Colonic mucosa (tissue), 4 donors: ENCODE data around the gene ZSCAN12. TPM values are rescaled to one million over a fixed set of nuclear protein-coding genes. Genes with fewer than 3 reads are reported as not detected.

Experiments used
- DNase-seq: peaks from one replicate; pipeline ENCODE4 v3.0.0-alpha.2; 2020
- H3K27ac ChIP-seq: fragments of 200-600 bp; one replicate; pipeline ENCODE4 v1.8.0; 2021
- H3K27me3 ChIP-seq: fragments of 200-600 bp; one replicate; pipeline ENCODE4 v1.8.0; 2021
- H3K36me3 ChIP-seq: fragments of 200-600 bp; one replicate; pipeline ENCODE4 v1.8.0; 2021
- H3K4me1 ChIP-seq: fragments of 200-600 bp; one replicate; pipeline ENCODE4 v1.8.0; 2021; ENCODE audit warnings: mild to moderate bottlenecking
- H3K4me3 ChIP-seq: fragments of 200-600 bp; one replicate; pipeline ENCODE4 v1.8.0; 2021
- H3K9ac ChIP-seq, 2 donors: one replicate each; pipeline ENCODE4 v1.7.0; 2013; ENCODE audit warnings: control low read depth in 2 of 2, low read depth in 2 of 2, low read length in 2 of 2
- H3K9me3 ChIP-seq: fragments of 200-600 bp; one replicate; pipeline ENCODE4 v1.8.0; 2021
- intact Hi-C: fragments of 100-400 bp; cut with DNase I; formaldehyde crosslinking; loops from one replicate; pipeline ENCODE4 v1.14.1; 2022
- total RNA-seq, 2 donors: library from RNA; stranded (reverse); fragmentation: NEBNext Ultra II Directional in 1 of 2; extraction: Animal tissue kit (Norgen Biotek cat#: 25700) in 1 of 2; gene quantifications; one replicate each; pipeline ENCODE4 v1.2.1, GENCODE V29; 2021
- TF ChIP-seq, protein P1 (sequence below): fragments of 200-600 bp; IDR thresholded peaks from one replicate; pipeline ENCODE4 v1.8.0; 2022; ENCODE audit warnings: antibody characterized with exemption, mild to moderate bottlenecking
- donor health status: healthy.
- donor health status: DM: no; HTN: no; CAD: no.
- donor health status: DM: no; HTN: no; CAD: no.

Gene ZSCAN12
- total RNA-seq, 2 donors from 2014 or later, result 4.5 to 4.9 TPM

GRCh38 chr6:28424163-28424562 is 24.6 kb upstream of the ZSCAN12 start:
- no peaks in the 10 kb centered on the region for H3K36me3 ChIP-seq
- DNase-seq, result no peak
- no peak overlapping the region for H3K27ac ChIP-seq
- H3K9ac ChIP-seq, result no peak overlapping the region
- no peaks in the 10 kb centered on the region for H3K4me1 ChIP-seq
- H3K9me3 ChIP-seq, result no peaks in the 10 kb centered on the region
- no peaks in the 10 kb centered on the region for H3K27me3 ChIP-seq
- TF ChIP-seq, protein P1, sequence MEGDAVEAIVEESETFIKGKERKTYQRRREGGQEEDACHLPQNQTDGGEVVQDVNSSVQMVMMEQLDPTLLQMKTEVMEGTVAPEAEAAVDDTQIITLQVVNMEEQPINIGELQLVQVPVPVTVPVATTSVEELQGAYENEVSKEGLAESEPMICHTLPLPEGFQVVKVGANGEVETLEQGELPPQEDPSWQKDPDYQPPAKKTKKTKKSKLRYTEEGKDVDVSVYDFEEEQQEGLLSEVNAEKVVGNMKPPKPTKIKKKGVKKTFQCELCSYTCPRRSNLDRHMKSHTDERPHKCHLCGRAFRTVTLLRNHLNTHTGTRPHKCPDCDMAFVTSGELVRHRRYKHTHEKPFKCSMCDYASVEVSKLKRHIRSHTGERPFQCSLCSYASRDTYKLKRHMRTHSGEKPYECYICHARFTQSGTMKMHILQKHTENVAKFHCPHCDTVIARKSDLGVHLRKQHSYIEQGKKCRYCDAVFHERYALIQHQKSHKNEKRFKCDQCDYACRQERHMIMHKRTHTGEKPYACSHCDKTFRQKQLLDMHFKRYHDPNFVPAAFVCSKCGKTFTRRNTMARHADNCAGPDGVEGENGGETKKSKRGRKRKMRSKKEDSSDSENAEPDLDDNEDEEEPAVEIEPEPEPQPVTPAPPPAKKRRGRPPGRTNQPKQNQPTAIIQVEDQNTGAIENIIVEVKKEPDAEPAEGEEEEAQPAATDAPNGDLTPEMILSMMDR, result no peak
- no peak overlapping the region for H3K4me3 ChIP-seq
- intact Hi-C loops, result no loop called here

DNA sequence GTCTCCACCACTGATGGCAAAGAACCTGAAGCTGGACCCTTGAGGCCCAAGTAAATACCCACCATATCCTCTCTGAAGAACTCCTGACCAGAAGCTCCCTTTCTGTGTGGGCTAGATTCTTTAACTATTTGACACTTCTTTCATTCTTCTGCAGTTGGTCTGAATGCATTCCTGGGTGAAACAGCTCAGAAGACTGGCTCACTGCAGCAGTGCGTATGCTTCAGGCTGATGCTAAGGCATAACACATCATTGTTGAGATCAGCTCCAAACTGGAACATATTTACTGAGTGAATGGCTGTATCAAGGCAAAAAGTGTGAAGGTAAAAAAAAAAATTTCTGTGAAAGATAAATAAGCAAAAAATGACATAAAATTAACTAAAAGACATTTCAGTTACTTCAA is 24.0 kb upstream of the ZSCAN12 start:
- no peak overlapping the region for H3K27ac ChIP-seq
- H3K27me3 ChIP-seq, result no peaks in the 10 kb centered on the region
- DNase-seq, result no peak
- no peak overlapping the region for H3K4me3 ChIP-seq
- no peak overlapping the region for H3K9ac ChIP-seq
- no peaks in the 10 kb centered on the region for H3K36me3 ChIP-seq
- no peaks in the 10 kb centered on the region for H3K4me1 ChIP-seq
- intact Hi-C loops, result no loop called here
- no peaks in the 10 kb centered on the region for H3K9me3 ChIP-seq
- TF ChIP-seq, protein P1, result no peak

- no peaks in the 10 kb centered on the region for H3K4me1 ChIP-seq
- TF ChIP-seq, protein P1, result no peak
- H3K36me3 ChIP-seq, result no peaks in the 10 kb centered on the region
- H3K27ac ChIP-seq, result no peak overlapping the region
- H3K4me3 ChIP-seq, result no peak overlapping the region
- H3K27me3 ChIP-seq, result no peaks in the 10 kb centered on the region
- no peaks in the 10 kb centered on the region for H3K9me3 ChIP-seq
- DNase-seq, result no peak
- H3K9ac ChIP-seq, result no peak overlapping the region
- intact Hi-C loops, result no loop called here
These were observed 14.1 kb upstream of the ZSCAN12 start for GRCh38 chr6:28413681-28414080.

DNA sequence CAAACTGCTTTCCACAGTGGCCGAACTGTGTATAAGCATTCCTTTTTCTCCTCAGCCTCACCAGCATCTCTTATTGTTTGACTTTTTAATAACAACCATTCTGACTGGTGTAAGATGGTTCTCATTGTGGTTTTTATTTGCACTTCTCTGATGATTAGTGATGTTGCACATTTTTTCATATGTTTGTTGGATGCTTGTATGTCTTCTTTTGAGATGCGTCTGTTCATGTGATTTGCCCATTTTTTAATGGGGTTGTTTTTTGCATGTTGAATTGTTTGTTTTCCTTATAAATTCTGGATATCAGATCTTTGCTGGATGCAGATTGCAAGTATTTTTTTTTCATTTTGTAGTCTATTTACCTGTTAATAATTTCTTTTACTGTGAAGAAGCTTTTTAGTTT is 11.2 kb upstream of the ZSCAN12 start:
- H3K36me3 ChIP-seq, result no peaks in the 10 kb centered on the region
- intact Hi-C loops, result no loop called here
- H3K9ac ChIP-seq, result no peak overlapping the region
- no peak overlapping the region for H3K27ac ChIP-seq
- H3K4me1 ChIP-seq, result no peaks in the 10 kb centered on the region
- no peaks in the 10 kb centered on the region for H3K27me3 ChIP-seq
- TF ChIP-seq, protein P1, result no peak
- H3K4me3 ChIP-seq, result no peak overlapping the region
- H3K9me3 ChIP-seq, result no peaks in the 10 kb centered on the region
- DNase-seq, result no peak

GRCh38 chr6:28408076-28408802 is 8.7 kb upstream of the ZSCAN12 start:
- no peak overlapping the region for H3K9ac ChIP-seq
- TF ChIP-seq, protein P1, result no peak
- H3K27me3 ChIP-seq, result no peaks in the 10 kb centered on the region
- no peak overlapping the region for H3K4me3 ChIP-seq
- H3K9me3 ChIP-seq, result no peaks in the 10 kb centered on the region
- no peaks in the 10 kb centered on the region for H3K36me3 ChIP-seq
- no peak overlapping the region for H3K27ac ChIP-seq
- DNase-seq, result no peak
- intact Hi-C loops, result no loop called here
- H3K4me1 ChIP-seq, result no peaks in the 10 kb centered on the region
